GM20000 (cell line): Measurements from ENCODE around the gene HDAC6.

Experiments
- DNase-seq: peaks from one replicate; pipeline ENCODE4 v3.0.0; 2012; ENCODE audit warnings: low spot score
- TF ChIP-seq, protein P1 (sequence below): IDR thresholded peaks from 2 replicates; pipeline ENCODE4 v1.5.1; 2012; ENCODE audit warnings: mild to moderate bottlenecking, control low read depth; ENCODE audit errors: extremely low read depth, missing control alignments

Gene HDAC6

DNA sequence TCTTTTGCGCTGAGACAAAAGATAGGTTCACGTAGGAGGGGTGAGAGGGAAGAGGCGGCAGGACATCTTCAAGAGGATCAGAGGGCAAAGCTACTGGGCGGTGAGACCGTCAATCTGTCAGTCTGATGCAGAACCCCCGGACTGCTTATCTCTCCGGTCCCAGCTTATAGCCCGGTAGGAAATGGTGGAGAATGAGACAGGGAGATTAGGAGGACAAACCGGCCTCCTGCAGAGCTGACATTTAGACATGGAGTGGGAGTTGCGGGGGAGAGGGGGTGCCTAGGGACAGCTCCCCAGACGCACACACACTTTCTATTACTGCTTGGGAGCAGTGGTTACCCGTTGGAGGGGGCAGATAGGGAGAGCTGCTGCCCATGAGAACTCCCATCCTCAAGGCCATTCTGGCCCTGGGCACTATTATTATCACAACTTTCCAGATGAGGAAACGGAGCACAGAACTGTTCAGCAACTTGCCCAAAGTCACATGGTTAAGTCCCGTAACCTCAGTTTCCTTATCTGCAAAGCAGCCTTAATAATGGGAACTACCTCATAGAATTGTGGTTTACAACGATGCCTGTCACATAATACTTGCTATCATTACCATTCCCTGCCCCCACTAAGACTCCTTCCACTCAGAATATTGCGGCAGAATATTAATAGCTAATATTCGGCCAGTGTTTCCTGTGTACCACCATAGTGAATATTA, 1.1 kb upstream of the HDAC6 start:
- no peak for DNase-seq
- TF ChIP-seq, protein P1, sequence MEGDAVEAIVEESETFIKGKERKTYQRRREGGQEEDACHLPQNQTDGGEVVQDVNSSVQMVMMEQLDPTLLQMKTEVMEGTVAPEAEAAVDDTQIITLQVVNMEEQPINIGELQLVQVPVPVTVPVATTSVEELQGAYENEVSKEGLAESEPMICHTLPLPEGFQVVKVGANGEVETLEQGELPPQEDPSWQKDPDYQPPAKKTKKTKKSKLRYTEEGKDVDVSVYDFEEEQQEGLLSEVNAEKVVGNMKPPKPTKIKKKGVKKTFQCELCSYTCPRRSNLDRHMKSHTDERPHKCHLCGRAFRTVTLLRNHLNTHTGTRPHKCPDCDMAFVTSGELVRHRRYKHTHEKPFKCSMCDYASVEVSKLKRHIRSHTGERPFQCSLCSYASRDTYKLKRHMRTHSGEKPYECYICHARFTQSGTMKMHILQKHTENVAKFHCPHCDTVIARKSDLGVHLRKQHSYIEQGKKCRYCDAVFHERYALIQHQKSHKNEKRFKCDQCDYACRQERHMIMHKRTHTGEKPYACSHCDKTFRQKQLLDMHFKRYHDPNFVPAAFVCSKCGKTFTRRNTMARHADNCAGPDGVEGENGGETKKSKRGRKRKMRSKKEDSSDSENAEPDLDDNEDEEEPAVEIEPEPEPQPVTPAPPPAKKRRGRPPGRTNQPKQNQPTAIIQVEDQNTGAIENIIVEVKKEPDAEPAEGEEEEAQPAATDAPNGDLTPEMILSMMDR: no peak

DNA sequence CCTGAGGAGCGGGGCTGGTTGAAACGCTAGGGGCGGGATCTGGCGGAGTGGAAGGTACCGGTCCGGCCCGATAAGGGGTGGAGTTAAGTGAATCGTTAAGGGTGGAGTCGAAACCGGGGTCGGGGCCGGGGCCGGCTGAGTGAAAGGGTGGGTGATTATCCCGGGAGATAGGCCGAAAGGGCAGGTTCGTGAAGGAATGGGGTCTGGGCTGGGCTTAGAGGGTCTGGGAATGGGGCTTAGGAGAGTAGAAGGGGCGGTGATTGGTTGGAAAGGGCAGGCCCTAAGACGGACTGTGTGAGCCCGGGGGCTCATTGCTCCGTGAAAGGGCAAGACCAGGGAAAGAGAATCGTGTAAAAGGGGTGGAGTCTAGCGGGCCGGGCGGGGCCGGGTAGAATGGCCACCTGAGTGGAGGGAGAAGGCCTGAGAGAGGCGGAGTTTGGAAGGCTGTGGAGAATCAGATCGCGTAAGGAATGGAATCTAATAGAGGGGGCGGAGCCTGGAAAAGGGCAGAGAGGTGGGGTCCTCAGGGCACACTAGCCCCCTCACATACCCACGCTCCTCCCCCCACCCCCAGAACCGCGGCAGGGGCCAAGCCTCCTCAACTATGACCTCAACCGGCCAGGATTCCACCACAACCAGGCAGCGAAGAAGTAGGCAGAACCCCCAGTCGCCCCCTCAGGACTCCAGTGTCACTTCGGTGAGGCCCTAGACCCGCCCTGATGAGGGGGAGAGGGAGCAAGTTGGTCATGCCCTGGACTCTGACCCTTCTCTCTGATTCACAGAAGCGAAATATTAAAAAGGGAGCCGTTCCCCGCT, 430 bp downstream of the HDAC6 start:
- TF ChIP-seq, protein P1: no peak

DNA sequence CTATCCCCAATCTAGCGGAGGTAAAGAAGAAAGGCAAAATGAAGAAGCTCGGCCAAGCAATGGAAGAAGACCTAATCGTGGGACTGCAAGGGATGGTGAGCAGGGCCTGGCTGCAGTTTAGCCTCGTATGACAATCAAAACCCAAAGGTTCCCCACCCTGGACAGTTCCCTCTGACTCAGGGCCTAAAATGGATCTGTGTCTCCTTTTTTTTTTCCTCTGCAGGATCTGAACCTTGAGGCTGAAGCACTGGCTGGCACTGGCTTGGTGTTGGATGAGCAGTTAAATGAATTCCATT, 986 bp downstream of the HDAC6 start:
- TF ChIP-seq, protein P1: no peak
- no peak for DNase-seq

More for the DNA sequence above, 430 bp downstream of the HDAC6 start:
- DNase-seq: peak; percentile 72

DNA sequence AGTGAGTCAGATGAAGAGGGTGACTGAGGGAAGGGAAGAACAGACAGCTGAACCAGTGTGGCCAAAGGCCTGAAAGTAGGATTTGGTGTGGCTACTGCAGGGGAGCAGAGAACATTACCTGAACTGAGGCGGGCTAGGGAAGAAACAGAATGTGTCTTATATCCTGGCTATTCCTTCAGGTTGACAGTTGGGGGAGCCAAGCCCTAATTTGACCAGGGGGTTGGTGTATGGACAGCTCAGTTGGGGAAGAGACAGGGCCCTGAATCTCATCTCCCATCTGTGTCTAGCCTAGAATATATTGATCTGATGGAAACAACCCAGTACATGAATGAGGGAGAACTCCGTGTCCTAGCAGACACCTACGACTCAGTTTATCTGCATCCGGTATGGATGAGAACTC, 4.2 kb downstream of the HDAC6 start:
- TF ChIP-seq, protein P1: no peak
- no peak for DNase-seq

DNA sequence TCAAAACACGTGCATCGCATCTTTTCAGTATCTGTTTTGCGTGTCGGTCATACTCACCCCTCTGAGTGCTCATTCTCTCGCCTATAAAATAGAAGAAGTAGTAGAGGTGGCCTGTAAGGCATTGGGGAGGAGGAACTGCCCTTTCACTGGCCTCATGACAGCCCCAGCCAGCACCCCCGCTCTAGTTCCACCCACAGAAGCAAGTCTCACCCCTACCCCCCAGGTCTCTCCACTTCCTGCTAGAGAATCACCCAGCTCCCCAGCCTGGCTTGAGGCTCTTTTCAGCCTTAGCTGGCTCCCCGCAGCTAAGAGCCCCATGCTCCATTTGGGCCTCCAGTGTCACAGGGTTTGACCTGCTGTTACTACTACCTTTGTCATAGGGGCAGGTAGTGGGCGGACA, 11.8 kb downstream of the HDAC6 start:
- no peak for DNase-seq
- TF ChIP-seq, protein P1: no peak

DNA sequence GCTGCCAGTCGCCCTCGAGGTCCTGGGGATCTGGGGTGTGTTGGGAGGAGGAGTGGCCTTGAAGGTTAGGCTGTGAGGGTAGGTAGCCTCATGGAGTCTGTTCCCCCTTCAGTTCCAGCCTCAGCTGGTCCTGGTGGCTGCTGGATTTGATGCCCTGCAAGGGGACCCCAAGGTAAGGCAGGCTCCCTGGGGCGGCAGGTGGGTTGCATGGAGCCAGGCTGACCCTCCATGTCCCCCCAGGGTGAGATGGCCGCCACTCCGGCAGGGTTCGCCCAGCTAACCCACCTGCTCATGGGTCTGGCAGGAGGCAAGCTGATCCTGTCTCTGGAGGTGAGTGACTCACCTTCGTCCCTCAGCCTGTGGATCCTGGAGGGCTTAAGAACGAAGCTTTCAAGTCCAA, 12.9 kb downstream of the HDAC6 start:
- TF ChIP-seq, protein P1: no peak
- DNase-seq: no peak

DNA sequence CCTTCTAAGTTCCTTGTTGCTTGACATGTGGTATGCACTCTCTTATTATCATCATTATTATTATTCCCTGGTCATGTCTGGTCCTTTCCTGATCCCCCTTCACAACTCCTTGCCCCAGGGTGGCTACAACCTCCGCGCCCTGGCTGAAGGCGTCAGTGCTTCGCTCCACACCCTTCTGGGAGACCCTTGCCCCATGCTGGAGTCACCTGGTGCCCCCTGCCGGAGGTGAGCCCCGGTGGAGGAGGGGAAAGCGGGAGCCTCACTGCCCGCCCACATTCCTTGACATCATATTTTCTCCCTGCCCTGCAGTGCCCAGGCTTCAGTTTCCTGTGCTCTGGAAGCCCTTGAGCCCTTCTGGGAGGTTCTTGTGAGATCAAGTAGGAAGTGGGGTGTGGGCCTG, 13.4 kb downstream of the HDAC6 start:
- DNase-seq: no peak
- TF ChIP-seq, protein P1: no peak
